Measurements from ENCODE around the gene WSCD1.

Gene WSCD1

GRCh38 chr17:6086603-6087400 lies 16.6 kb downstream of the WSCD1 start:
- DNase-seq (ENCODE audit: low read depth), result no peak

GRCh38 chr17:6088141-6088540 lies 18.0 kb downstream of the WSCD1 start:
- DNase-seq (ENCODE audit: low read depth), result no peak

- no peak for DNase-seq (ENCODE audit: low read depth)
Observed at GRCh38 chr17:6090253-6090652, 20.1 kb downstream of the WSCD1 start.

GRCh38 chr17:6092182-6092902 lies 22.2 kb downstream of the WSCD1 start:
- no peak for DNase-seq (ENCODE audit: low read depth)

- no peak for DNase-seq (ENCODE audit: low read depth)
Observed at GRCh38 chr17:6092903-6093468, 22.8 kb downstream of the WSCD1 start.

- no peak for DNase-seq (ENCODE audit: low read depth)
Observed at GRCh38 chr17:6094453-6094852, 24.3 kb downstream of the WSCD1 start.

- DNase-seq (ENCODE audit: low read depth), result no peak
Observed at GRCh38 chr17:6094926-6095325, 24.7 kb downstream of the WSCD1 start.

- DNase-seq (ENCODE audit: low read depth), result no peak
Observed at GRCh38 chr17:6095501-6095900, 25.3 kb downstream of the WSCD1 start.

GRCh38 chr17:6096201-6097004 lies 26.2 kb downstream of the WSCD1 start:
- DNase-seq (ENCODE audit: low read depth), result no peak

- DNase-seq (ENCODE audit: low read depth), result no peak
Observed at GRCh38 chr17:6097005-6097279, 26.8 kb downstream of the WSCD1 start.

- DNase-seq (ENCODE audit: low read depth), result no peak
Observed at GRCh38 chr17:6098050-6098822, 28.1 kb downstream of the WSCD1 start.

GRCh38 chr17:6098823-6099180 lies 28.6 kb downstream of the WSCD1 start:
- DNase-seq (ENCODE audit: low read depth), result no peak

GRCh38 chr17:6099492-6099891 lies 29.3 kb downstream of the WSCD1 start:
- DNase-seq (ENCODE audit: low read depth), result no peak

GRCh38 chr17:6100146-6100545 lies 30.0 kb downstream of the WSCD1 start:
- no peak for DNase-seq (ENCODE audit: low read depth)

GRCh38 chr17:6100891-6101500 lies 30.8 kb downstream of the WSCD1 start:
- no peak for DNase-seq (ENCODE audit: low read depth)

GRCh38 chr17:6101706-6102105 lies 31.5 kb downstream of the WSCD1 start:
- no peak for DNase-seq (ENCODE audit: low read depth)

GRCh38 chr17:6102615-6103014 lies 32.4 kb downstream of the WSCD1 start:
- no peak for DNase-seq (ENCODE audit: low read depth)

GRCh38 chr17:6104956-6105648 lies 34.9 kb downstream of the WSCD1 start:
- no peak for DNase-seq (ENCODE audit: low read depth)

GRCh38 chr17:6105649-6106007 lies 35.4 kb downstream of the WSCD1 start:
- DNase-seq (ENCODE audit: low read depth), result no peak

- DNase-seq (ENCODE audit: low read depth), result no peak
Observed at GRCh38 chr17:6106212-6106611, 36.0 kb downstream of the WSCD1 start.

GRCh38 chr17:6107791-6108190 lies 37.6 kb downstream of the WSCD1 start:
- DNase-seq (ENCODE audit: low read depth), result no peak

All from ELR (cell line).